Gastrocnemius medialis (tissue), 4 donors: ENCODE data around the gene DNASE2. TPM values are rescaled to one million over a fixed set of nuclear protein-coding genes. Genes with fewer than 3 reads are reported as not detected.

Source experiments
- ATAC-seq, 2 donors: fragments of 150-250 bp; one replicate each; pipeline ENCODE4 v1.9.1; 2016
- DNase-seq, 2 donors: peaks; one replicate each; pipeline ENCODE4 v3.0.0-alpha.2; 2019
- H3K27ac ChIP-seq, 4 donors: fragments of 200-600 bp; sonication (generic); 1 replicate in 1 of 4; 2 replicates in 3 of 4; pipeline ENCODE4 v1.5.1; 2016 to 2018; ENCODE audit warnings: mild to moderate bottlenecking in 2 of 4, moderate library complexity in 1 of 4
- H3K27me3 ChIP-seq, 3 donors: fragments of 200-600 bp; sonication (generic) in 2 of 3; 1 replicate in 1 of 3; 2 replicates in 2 of 3; pipeline versions ENCODE4 v1.5.1 to v1.6.0; 2016 to 2019; ENCODE audit warnings: mild to moderate bottlenecking in 1 of 3, moderate library complexity in 1 of 3
- H3K36me3 ChIP-seq, 2 donors: fragments of 200-600 bp; sonication (generic) in 1 of 2; one replicate each; pipeline ENCODE4 v1.5.1; 2017 to 2018
- H3K4me1 ChIP-seq, 2 donors: fragments of 200-600 bp; sonication (generic) in 1 of 2; one replicate each; pipeline ENCODE4 v1.5.1; 2016 to 2017; ENCODE audit warnings: mild to moderate bottlenecking in 2 of 2
- H3K4me3 ChIP-seq, 4 donors: fragments of 200-600 bp; sonication (generic) in 3 of 4; 1 replicate in 1 of 4; 2 replicates in 3 of 4; pipeline ENCODE4 v1.5.1; 2016 to 2019; ENCODE audit warnings: mild to moderate bottlenecking in 2 of 4
- H3K9me3 ChIP-seq, 3 donors: fragments of 200-600 bp; sonication (generic) in 2 of 3; 1 replicate in 1 of 3; 2 replicates in 2 of 3; pipeline ENCODE4 v1.5.1; 2016 to 2019
- POLR2A ChIP-seq, 2 donors: fragments of 450-650 bp; IDR thresholded peaks; one replicate each; pipeline ENCODE4 v1.6.1; 2017; ENCODE audit warnings: antibody characterized with exemption in 2 of 2, mild to moderate bottlenecking in 2 of 2, moderate library complexity in 2 of 2
- in situ Hi-C, 4 donors: fragments of 200-750 bp; cut with MboI; loops; one replicate each; pipeline versions ENCODE4 v1.15.0 to v1.8.0; 2017; ENCODE audit warnings: low sequenced_read_pairs in 4 of 4
- intact Hi-C: fragments of 100-400 bp; cut with DNase I; formaldehyde crosslinking; loops from one replicate; pipeline ENCODE4 v1.15.1; 2023; ENCODE audit warnings: low total_unique reads
- total RNA-seq, 4 donors: library from RNA; depleted of rRNA; stranded (reverse); fragments of >200 nt; gene quantifications; one replicate each; pipeline versions ENCODE4 v1.1.0 to v1.2.3, GENCODE V29; 2016
- TF ChIP-seq, protein P1 (sequence below), 5 experiments: fragments of 450-650 bp in 3 of 5; fragments of 200-600 bp in 2 of 5; sonication (generic) in 2 of 5; IDR thresholded peaks in 4 of 5; conservative IDR thresholded peaks in 1 of 5; 1 replicate in 4 of 5; 2 replicates in 1 of 5; pipeline ENCODE4 v1.5.1; 2016 to 2019; ENCODE audit warnings: antibody characterized with exemption in 5 of 5, mild to moderate bottlenecking in 3 of 5, moderate library complexity in 3 of 5

The DNASE2 gene
- total RNA-seq, 4 donors from 2014 or later = 11.9 to 44.3 (median 15.4) TPM

DNA sequence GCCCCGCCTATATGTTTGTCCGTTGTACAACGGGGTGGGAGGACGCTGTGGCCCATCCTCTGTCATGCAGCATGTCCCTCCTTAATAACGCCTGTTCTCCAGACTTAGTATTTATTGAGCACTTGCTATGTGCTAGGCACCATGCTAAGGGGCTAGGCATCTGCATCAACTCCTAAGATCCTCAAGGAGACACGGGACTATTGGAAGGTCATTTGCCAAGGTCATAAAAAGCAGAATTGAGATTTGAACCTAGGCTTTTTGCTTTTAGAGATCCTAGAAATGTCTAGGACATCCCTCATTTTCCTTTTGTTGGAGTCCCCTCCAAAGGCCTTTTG, 44.8 kb downstream of the DNASE2 start:
- Histone ChIP-seq H3K27me3 (peaks cover 91 to 96% (median 92%) of the 10 kb centered on the region in 3 donors), H3K4me1 (peaks cover 6 to 9% of the 10 kb centered on the region in 2 donors), H3K9me3 (no peaks in the 10 kb centered on the region), H3K36me3 (no peaks in the 10 kb centered on the region), H3K4me3 (no peak overlapping the region), H3K27ac (no peak overlapping the region)
- ATAC-seq = no peak
- DNase-seq = no peak
- intact Hi-C loops (no loop called here), in situ Hi-C loops (no loop called here)
- TF ChIP-seq, protein P1, sequence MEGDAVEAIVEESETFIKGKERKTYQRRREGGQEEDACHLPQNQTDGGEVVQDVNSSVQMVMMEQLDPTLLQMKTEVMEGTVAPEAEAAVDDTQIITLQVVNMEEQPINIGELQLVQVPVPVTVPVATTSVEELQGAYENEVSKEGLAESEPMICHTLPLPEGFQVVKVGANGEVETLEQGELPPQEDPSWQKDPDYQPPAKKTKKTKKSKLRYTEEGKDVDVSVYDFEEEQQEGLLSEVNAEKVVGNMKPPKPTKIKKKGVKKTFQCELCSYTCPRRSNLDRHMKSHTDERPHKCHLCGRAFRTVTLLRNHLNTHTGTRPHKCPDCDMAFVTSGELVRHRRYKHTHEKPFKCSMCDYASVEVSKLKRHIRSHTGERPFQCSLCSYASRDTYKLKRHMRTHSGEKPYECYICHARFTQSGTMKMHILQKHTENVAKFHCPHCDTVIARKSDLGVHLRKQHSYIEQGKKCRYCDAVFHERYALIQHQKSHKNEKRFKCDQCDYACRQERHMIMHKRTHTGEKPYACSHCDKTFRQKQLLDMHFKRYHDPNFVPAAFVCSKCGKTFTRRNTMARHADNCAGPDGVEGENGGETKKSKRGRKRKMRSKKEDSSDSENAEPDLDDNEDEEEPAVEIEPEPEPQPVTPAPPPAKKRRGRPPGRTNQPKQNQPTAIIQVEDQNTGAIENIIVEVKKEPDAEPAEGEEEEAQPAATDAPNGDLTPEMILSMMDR (IDR thresholded peaks at IDR 0.05 in 4 of 5, conservative IDR thresholded peaks at IDR 0.05 in 1 of 5) = no peak
- no peak for TF ChIP-seq POLR2A (IDR thresholded peaks at IDR 0.05)

DNA sequence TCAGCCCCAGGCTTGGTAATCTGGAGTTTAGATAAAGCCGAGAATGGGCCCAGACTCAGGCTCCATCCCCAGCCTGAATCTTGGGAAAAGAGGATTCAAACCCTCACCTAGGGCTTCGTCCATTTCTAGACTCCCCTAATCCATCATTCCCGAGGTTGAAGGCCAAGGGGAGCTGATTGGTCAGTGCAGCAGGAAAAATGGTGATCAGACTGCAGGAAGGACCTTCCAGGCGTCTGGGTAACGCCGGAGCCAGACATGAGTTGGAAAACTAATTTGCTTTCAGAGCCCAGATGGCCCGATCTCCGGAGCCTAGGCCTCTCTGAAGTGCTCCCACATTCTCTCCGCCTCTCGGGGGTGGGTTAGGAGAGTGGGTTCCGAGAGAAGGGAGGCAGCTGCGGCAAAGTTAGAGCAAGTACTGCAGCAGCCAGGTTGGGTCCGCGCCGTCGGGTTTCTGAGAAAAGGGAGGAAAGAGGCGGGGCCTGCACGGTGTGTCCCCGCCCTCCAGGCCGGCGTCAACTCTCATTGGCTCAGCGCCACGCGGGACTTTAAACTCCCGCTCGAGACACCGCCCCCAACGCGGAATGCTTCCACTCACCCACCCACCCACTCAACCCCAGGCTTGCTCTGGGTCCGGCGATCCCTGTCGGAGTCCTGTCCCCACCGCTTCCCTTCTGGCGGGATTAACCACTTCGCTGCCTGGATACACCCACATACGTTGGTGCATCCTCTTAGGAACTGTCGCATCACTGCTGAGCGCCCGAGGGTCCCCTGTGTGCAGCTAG, 46.1 kb downstream of the DNASE2 start:
- no peak for DNase-seq
- no peak for ATAC-seq
- intact Hi-C loops (no loop called here), in situ Hi-C loops (no loop called here)
- H3K9me3 ChIP-seq = no peaks in the 10 kb centered on the region
- peaks cover 6 to 9% of the 10 kb centered on the region in 2 donors for H3K4me1 ChIP-seq
- no peak overlapping the region for H3K4me3 ChIP-seq
- H3K27ac ChIP-seq = no peak overlapping the region
- TF ChIP-seq, protein P1 (IDR thresholded peaks at IDR 0.05 in 4 of 5, conservative IDR thresholded peaks at IDR 0.05 in 1 of 5) = no peak
- no peak for TF ChIP-seq POLR2A (IDR thresholded peaks at IDR 0.05)
- no peaks in the 10 kb centered on the region for H3K36me3 ChIP-seq
- H3K27me3 ChIP-seq = peaks cover 89 to 94% (median 91%) of the 10 kb centered on the region in 3 donors

GRCh38 chr19:12834566-12834943, 46.7 kb downstream of the DNASE2 start, which contains the start of gene RTBDN:
TSS of gene RTBDN (minus strand) at chr19:12834579. CDS start at chr19:12829979, 4,600 bp downstream.
- H3K27me3 ChIP-seq = peaks cover 89 to 94% (median 91%) of the 10 kb centered on the region in 3 donors
- in situ Hi-C loops = no loop called here

GRCh38 chr19:12833738-12834565, 47.3 kb downstream of the DNASE2 start:
- intact Hi-C loops (no loop called here), in situ Hi-C loops (no loop called here)
- Histone ChIP-seq H3K4me3 (peak overlapping the region; percentile 40 to 44 (median 42)), H3K36me3 (no peaks in the 10 kb centered on the region), H3K9me3 (no peaks in the 10 kb centered on the region), H3K27me3 (peaks cover 89 to 94% (median 91%) of the 10 kb centered on the region in 3 donors), H3K4me1 (peaks cover 6 to 9% of the 10 kb centered on the region in 2 donors), H3K27ac (no peak overlapping the region)
- no peak for DNase-seq
- no peak for ATAC-seq
- no peak for TF ChIP-seq POLR2A (IDR thresholded peaks at IDR 0.05)
- TF ChIP-seq, protein P1 (IDR thresholded peaks at IDR 0.05 in 4 of 5, conservative IDR thresholded peaks at IDR 0.05 in 1 of 5) = no peak

More at GRCh38 chr19:12834566-12834943, 46.7 kb downstream of the DNASE2 start, which contains the start of gene RTBDN:
- no peak for TF ChIP-seq POLR2A (IDR thresholded peaks at IDR 0.05)
- TF ChIP-seq, protein P1 (IDR thresholded peaks at IDR 0.05 in 4 of 5, conservative IDR thresholded peaks at IDR 0.05 in 1 of 5) = no peak
- ATAC-seq (no peak), DNase-seq (no peak)
- intact Hi-C loops = no loop called here
- no peaks in the 10 kb centered on the region for H3K9me3 ChIP-seq
- no peak within 1 kb of the TSS for H3K27ac ChIP-seq
- H3K4me1 ChIP-seq = peaks cover 6 to 9% of the 10 kb centered on the region in 2 donors
- H3K4me3 ChIP-seq = peak within 1 kb of the TSS; percentile 40 to 44 (median 42)
- no peaks in the 10 kb centered on the region for H3K36me3 ChIP-seq
